Esophagus squamous epithelium (tissue), 4 donors: ENCODE results near the gene PRKCA.

Experiments
- POLR2A ChIP-seq, 4 donors: fragments of 450-650 bp; IDR thresholded peaks; one replicate each; pipeline ENCODE4 v1.6.1; 2017; ENCODE audit warnings: antibody characterized with exemption in 4 of 4, mild to moderate bottlenecking in 4 of 4, moderate library complexity in 3 of 4
- TF ChIP-seq, protein P1 (sequence below), 6 experiments: fragments of 450-650 bp in 4 of 6; fragments of 200-600 bp in 2 of 6; sonication (generic) in 2 of 6; IDR thresholded peaks; one replicate each; pipeline ENCODE4 v1.5.1; 2016 to 2019; ENCODE audit warnings: antibody characterized with exemption in 6 of 6, mild to moderate bottlenecking in 4 of 6, moderate library complexity in 4 of 6

DNA sequence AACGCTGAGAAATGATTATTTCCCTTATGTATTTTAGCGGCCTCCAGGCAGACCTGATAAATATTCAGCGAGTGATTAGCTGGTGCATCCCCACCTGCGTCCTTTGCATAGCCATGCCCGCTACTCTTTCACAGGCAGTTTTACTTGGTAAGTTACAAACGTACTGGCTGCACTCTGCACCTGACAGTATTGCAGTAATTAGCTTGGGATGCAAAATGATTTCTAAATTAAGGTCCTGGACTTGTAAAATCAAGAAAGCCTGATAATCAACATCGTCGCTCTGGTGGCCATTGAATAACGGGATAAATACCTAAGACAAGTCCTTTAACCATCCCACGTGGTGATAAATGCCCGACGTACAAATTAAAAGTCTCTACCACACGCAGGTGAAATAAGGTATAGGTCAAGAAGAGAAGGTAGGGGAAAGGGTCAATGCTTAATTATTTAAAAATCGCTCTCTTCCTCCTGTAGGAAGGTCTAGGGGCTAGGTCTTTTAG is 998 bp upstream of the PRKCA start:
- TF ChIP-seq, protein P1, sequence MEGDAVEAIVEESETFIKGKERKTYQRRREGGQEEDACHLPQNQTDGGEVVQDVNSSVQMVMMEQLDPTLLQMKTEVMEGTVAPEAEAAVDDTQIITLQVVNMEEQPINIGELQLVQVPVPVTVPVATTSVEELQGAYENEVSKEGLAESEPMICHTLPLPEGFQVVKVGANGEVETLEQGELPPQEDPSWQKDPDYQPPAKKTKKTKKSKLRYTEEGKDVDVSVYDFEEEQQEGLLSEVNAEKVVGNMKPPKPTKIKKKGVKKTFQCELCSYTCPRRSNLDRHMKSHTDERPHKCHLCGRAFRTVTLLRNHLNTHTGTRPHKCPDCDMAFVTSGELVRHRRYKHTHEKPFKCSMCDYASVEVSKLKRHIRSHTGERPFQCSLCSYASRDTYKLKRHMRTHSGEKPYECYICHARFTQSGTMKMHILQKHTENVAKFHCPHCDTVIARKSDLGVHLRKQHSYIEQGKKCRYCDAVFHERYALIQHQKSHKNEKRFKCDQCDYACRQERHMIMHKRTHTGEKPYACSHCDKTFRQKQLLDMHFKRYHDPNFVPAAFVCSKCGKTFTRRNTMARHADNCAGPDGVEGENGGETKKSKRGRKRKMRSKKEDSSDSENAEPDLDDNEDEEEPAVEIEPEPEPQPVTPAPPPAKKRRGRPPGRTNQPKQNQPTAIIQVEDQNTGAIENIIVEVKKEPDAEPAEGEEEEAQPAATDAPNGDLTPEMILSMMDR (IDR thresholded peaks at IDR 0.05), result no peak
- TF ChIP-seq POLR2A (IDR thresholded peaks at IDR 0.05), result no peak
